Uterus (tissue), 4 donors: ENCODE data around the gene ARID5B. TPM values are rescaled to one million over a fixed set of nuclear protein-coding genes. Genes with fewer than 3 reads are reported as not detected.

Experiments used
- DNase-seq, 2 donors: peaks; one replicate each; pipeline ENCODE4 v3.0.0-alpha.2; 2019 to 2020
- H3K27ac ChIP-seq, 2 donors: fragments of 200-600 bp; sonication (generic); 1 replicate in 1 of 2; 2 replicates in 1 of 2; pipeline ENCODE4 v1.5.1; 2016 to 2018
- H3K27me3 ChIP-seq, 2 donors: fragments of 200-600 bp; sonication (generic); one replicate each; pipeline ENCODE4 v1.5.1; 2018 to 2019; ENCODE audit warnings: control low read depth in 1 of 2
- H3K36me3 ChIP-seq, 2 donors: fragments of 200-600 bp; sonication (generic); one replicate each; pipeline ENCODE4 v1.5.1; 2019; ENCODE audit warnings: control low read depth in 1 of 2
- H3K4me1 ChIP-seq, 2 donors: fragments of 200-600 bp; sonication (generic); one replicate each; pipeline ENCODE4 v1.5.1; 2018 to 2019; ENCODE audit warnings: control low read depth in 1 of 2
- H3K4me3 ChIP-seq, 2 donors: fragments of 200-600 bp; sonication (generic); 1 replicate in 1 of 2; 2 replicates in 1 of 2; pipeline ENCODE4 v1.5.1; 2018 to 2019; ENCODE audit warnings: mild to moderate bottlenecking in 1 of 2
- H3K9me3 ChIP-seq, 2 donors: fragments of 200-600 bp; sonication (generic); one replicate each; pipeline ENCODE4 v1.5.1; 2019; ENCODE audit warnings: control low read depth in 1 of 2
- POLR2A ChIP-seq, 2 donors: fragments of 450-650 bp; IDR thresholded peaks; one replicate each; pipeline ENCODE4 v1.6.1; 2016; ENCODE audit warnings: antibody characterized with exemption in 2 of 2, mild to moderate bottlenecking in 1 of 2, moderate library complexity in 1 of 2
- intact Hi-C: fragments of 100-400 bp; cut with DNase I; formaldehyde crosslinking; loops from one replicate; pipeline ENCODE4 v1.15.1; 2023; ENCODE audit warnings: low total_unique reads
- total RNA-seq, 4 donors: library from RNA; depleted of rRNA in 3 of 4; stranded (reverse); fragments of >200 nt in 3 of 4; gene quantifications; one replicate each; pipeline versions ENCODE4 v1.1.0 to v1.2.4, GENCODE V29; 2014 to 2023
- TF ChIP-seq, protein P1 (sequence below), 4 experiments: fragments of 200-600 bp in 2 of 4; fragments of 450-650 bp in 2 of 4; sonication (generic) in 2 of 4; IDR thresholded peaks; one replicate each; pipeline ENCODE4 v1.5.1; 2016 to 2019; ENCODE audit warnings: antibody characterized with exemption in 4 of 4, mild to moderate bottlenecking in 2 of 4, moderate library complexity in 1 of 4
- donor health status: DM: yes; HTN: yes; CAD: no.

The ARID5B gene
- total RNA-seq, 4 donors from 2014 or later: 38.7 to 64.1 (median 56.6) TPM

DNA sequence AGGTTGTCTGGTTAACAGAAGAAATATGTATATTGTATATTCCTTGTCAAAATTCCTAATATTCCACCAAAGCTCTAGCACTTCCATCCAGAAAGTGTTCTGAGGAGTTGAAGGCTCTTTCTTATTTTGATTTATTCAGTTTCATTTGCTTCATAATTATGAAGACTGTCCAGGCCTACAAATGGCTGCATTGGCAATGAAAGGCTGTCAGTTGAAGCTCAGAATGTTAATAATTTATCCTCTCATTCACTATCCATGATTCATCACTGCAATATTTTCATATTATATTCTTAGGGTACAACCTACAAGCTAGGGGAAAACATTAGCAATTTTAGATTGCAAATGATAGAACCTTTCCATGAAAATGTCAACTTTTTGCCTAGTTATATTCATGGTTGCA is 57.3 kb downstream of the ARID5B start:
- intact Hi-C loops: no loop called here
- no peak for DNase-seq
- TF ChIP-seq POLR2A (IDR thresholded peaks at IDR 0.05): no peak

GRCh38 chr10:61959814-61960213 is 58.3 kb downstream of the ARID5B start:
- no peaks in the 10 kb centered on the region for H3K27me3 ChIP-seq
- TF ChIP-seq, protein P1, sequence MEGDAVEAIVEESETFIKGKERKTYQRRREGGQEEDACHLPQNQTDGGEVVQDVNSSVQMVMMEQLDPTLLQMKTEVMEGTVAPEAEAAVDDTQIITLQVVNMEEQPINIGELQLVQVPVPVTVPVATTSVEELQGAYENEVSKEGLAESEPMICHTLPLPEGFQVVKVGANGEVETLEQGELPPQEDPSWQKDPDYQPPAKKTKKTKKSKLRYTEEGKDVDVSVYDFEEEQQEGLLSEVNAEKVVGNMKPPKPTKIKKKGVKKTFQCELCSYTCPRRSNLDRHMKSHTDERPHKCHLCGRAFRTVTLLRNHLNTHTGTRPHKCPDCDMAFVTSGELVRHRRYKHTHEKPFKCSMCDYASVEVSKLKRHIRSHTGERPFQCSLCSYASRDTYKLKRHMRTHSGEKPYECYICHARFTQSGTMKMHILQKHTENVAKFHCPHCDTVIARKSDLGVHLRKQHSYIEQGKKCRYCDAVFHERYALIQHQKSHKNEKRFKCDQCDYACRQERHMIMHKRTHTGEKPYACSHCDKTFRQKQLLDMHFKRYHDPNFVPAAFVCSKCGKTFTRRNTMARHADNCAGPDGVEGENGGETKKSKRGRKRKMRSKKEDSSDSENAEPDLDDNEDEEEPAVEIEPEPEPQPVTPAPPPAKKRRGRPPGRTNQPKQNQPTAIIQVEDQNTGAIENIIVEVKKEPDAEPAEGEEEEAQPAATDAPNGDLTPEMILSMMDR (IDR thresholded peaks at IDR 0.05): no peak
- TF ChIP-seq POLR2A (IDR thresholded peaks at IDR 0.05): no peak
- intact Hi-C loops: no loop called here
- H3K4me1 ChIP-seq: no peaks in the 10 kb centered on the region
- H3K9me3 ChIP-seq: no peaks in the 10 kb centered on the region
- H3K4me3 ChIP-seq: no peak overlapping the region
- DNase-seq: no peak
- H3K27ac ChIP-seq: no peak overlapping the region
- no peaks in the 10 kb centered on the region for H3K36me3 ChIP-seq

More for the DNA sequence above, 57.3 kb downstream of the ARID5B start:
- Histone ChIP-seq H3K27me3 (no peaks in the 10 kb centered on the region), H3K36me3 (no peaks in the 10 kb centered on the region), H3K4me1 (no peaks in the 10 kb centered on the region), H3K9me3 (no peaks in the 10 kb centered on the region), H3K4me3 (no peak overlapping the region), H3K27ac (no peak overlapping the region)

DNA sequence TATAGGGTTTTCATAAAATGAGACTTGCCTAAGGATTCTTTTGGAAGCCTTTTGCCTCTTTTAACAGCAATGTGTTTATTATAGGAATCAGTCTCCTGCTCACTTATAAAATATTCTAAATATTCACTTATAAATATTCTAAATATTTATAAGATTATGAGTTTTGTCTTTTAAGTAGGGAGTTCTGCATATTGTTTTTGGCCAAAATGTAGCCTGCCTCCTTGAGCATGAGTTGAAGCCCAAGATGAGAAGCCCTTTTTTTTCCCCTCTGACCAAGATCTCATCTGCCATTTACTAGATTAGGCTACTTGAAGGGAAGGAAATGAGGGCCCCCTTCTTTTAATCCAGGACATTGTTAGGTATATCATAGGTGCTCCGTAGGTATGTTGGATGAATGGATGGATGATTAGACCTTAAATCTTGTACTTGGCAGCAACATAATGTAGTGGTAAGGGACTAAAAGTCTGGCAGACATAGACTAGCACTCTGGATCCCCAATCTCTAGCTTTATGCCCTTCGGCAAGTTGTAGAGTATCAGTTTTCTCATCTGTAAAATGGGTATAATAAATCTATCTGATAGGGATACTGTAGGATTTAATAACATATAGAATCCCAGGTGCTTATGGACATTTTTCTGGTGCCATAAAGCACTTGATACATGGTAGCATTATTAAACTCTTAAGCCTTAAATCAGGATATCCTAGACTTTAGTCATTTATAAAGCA is 59.1 kb downstream of the ARID5B start:
- Histone ChIP-seq H3K27ac (no peak overlapping the region), H3K9me3 (no peaks in the 10 kb centered on the region), H3K27me3 (no peaks in the 10 kb centered on the region), H3K36me3 (no peaks in the 10 kb centered on the region), H3K4me1 (no peaks in the 10 kb centered on the region), H3K4me3 (no peak overlapping the region)
- no peak for DNase-seq
- TF ChIP-seq, protein P1 (IDR thresholded peaks at IDR 0.05): no peak
- intact Hi-C loops: no loop called here

- Histone ChIP-seq H3K27ac (no peak overlapping the region), H3K9me3 (no peaks in the 10 kb centered on the region), H3K36me3 (no peaks in the 10 kb centered on the region), H3K4me3 (no peak overlapping the region), H3K4me1 (no peaks in the 10 kb centered on the region), H3K27me3 (no peaks in the 10 kb centered on the region)
- DNase-seq: no peak
- intact Hi-C loops: no loop called here
- TF ChIP-seq, protein P1 (IDR thresholded peaks at IDR 0.05): no peak
- no peak for TF ChIP-seq POLR2A (IDR thresholded peaks at IDR 0.05)
These were observed 59.8 kb downstream of the ARID5B start for GRCh38 chr10:61961278-61961677.

DNA sequence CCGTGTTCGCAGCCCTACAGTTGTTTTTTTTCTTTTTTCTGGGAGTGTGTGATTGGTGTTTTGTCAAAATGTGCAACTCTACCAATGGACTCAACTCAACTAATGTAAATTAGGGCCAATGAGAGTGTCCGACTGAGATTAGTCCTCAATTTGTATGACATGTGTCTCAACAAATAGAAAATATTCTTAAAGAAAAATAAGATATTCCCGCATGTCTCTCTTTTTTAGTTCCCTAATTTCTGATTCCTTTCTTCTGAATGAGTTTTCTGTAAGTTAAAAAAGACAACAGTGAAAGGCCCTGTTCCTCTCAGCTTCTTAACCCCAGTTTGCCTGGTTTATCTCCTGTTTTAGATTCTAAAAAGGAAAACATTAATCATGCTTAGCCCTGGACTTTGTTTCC is 61.5 kb downstream of the ARID5B start:
- no peaks in the 10 kb centered on the region for H3K36me3 ChIP-seq
- H3K4me1 ChIP-seq: no peaks in the 10 kb centered on the region
- H3K9me3 ChIP-seq: no peaks in the 10 kb centered on the region
- H3K27ac ChIP-seq: peak overlapping the region; percentile 8 to 14
- intact Hi-C loops: no loop called here
- no peak overlapping the region for H3K4me3 ChIP-seq
- DNase-seq: no peak
- no peaks in the 10 kb centered on the region for H3K27me3 ChIP-seq
- TF ChIP-seq POLR2A (IDR thresholded peaks at IDR 0.05): no peak
- TF ChIP-seq, protein P1 (IDR thresholded peaks at IDR 0.05): no peak
